Superior temporal gyrus (tissue), 1 donor: ENCODE data around the gene ISG20.

Experiments
- DNase-seq: peaks from one replicate; pipeline ENCODE4 v3.0.0-alpha.2; 2016; ENCODE audit errors: extremely low spot score

The ISG20 gene

DNA sequence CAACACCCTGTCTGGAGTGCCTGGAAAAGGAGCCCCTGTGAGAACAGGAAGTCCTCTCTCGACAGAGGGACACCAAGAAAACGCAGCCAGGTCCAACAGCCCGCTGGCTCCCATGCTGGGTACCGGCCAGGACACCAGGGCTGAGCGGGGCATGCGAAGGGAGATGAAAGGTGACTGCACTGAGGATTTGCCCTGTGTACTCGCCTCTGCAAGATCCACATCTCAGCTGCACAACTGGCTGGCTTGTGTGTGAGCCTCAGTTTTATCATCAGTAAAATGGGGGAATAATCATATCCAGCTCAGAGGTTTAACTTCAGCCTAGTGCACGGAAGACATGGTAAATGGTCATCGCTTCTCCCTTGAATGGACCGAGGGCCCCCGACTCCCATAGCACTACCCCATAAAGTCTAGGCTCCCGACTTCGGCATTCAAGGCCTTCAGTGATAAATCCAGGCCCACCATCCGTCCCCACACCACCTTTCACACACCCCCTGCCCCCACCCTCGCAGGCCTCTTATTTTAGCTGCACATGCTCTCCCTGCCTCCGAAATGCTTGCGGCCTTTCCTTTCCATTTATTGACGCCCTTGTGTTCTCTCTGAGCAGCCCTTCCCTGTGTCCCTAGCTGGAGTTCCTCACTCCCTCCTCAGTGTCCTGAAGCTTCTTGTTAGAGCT, 15.8 kb downstream of the ISG20 start:
- DNase-seq = no peak

GRCh38 chr15:88655103-88655553, 16.3 kb downstream of the ISG20 start:
- no peak for DNase-seq

GRCh38 chr15:88655800-88656488, 17.1 kb downstream of the ISG20 start:
- DNase-seq = no peak

DNA sequence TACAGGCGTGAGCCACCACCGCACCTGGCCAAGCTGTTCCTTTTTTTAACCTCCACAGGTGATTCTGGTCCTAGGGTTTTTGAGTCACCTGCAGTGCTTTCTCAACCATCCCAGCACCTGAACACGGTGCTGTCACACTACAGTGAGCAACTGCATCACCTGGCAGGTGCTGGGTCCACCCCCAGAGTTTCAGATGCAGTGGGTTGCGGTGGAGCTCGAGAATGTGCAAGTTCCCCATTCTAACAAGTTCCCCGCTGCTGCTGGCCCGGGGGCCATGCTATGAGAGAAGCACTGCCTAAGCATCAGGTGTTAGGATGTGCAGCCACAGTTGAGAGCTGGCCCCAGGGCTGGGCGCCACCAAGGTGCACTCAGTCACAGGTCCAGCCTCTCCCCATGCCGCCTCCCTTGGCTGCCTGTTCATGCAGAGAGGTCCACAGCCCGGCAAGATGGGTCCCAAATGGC, 18.0 kb downstream of the ISG20 start:
- no peak for DNase-seq

DNA sequence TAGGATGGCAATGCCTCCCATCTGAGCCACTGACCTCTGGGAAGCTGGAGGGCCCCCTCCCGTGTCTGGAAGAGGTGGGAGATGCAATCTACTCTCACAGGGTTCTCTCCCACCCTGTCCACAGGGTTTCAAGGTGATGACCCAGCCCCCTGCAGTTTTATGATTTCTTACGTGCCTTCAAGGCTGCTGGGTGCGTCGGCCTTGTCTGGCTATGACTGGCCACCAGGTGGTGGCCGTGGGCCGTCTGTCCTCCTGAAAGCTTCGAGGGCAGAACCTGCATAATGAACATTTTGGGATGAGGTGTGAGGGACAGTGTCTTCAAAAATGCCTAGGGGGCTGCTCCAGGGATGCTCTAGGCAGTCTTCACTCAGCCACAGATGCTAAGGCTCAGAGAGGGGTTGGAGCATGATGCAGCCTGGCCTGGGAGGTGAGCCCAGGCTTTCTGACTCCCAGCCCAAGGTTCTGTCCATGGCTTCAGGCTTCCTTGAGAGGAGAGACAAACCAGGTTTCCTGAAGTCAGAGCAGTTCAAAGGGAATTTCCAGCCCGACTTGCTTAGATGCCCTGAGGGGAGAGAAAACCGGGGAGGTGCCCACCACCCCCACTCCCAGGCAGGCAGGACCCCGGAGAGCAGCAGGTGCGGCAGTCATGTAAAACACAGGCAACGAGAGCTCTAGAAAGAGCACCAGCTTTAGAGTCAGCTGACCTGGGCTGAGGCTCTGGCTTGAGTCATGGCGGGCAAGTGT, 18.7 kb downstream of the ISG20 start:
- peak; percentile 73 for DNase-seq

DNA sequence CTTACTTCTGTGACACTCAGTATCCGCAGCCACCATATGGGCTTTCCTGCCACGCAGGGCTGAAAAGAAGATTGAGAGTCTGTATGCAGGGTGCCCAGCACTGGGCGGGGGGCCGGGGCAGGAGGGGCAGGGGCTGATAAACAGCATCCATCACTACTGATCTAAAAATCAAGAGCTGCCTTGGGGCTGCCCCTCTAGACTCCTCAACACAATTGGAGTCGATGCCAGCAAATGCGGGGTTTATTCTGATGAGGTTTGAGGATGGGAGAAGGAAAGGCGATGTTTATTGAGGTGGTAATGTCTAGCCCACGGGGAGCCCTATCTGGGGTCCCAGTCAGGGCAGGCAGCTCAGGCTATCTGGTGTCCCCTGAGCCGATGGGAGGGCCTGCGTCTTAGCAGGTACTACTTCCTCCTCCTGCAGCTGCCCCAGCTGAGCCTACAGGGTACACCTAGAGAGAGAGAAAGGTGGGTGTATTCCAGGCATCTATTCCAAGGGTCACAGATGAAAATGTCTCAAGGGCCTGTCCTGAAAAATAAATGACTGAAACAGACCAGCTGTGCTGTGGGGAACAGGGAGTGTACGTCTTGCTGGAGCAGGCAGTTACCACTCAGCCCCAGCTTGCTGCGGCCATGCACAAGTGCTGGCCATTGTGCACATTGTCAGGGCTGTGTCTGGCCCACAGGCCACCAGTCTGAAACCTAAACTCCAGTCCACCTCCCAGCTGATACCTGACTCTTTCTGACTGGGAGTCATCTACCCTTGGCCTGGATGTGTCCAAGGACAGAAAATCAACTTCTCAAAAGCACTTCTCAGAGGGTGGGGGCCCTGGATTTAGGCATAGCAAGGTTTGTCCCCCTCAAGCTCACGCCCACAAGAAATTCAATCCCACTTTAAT, 19.5 kb downstream of the ISG20 start:
- no peak for DNase-seq

DNA sequence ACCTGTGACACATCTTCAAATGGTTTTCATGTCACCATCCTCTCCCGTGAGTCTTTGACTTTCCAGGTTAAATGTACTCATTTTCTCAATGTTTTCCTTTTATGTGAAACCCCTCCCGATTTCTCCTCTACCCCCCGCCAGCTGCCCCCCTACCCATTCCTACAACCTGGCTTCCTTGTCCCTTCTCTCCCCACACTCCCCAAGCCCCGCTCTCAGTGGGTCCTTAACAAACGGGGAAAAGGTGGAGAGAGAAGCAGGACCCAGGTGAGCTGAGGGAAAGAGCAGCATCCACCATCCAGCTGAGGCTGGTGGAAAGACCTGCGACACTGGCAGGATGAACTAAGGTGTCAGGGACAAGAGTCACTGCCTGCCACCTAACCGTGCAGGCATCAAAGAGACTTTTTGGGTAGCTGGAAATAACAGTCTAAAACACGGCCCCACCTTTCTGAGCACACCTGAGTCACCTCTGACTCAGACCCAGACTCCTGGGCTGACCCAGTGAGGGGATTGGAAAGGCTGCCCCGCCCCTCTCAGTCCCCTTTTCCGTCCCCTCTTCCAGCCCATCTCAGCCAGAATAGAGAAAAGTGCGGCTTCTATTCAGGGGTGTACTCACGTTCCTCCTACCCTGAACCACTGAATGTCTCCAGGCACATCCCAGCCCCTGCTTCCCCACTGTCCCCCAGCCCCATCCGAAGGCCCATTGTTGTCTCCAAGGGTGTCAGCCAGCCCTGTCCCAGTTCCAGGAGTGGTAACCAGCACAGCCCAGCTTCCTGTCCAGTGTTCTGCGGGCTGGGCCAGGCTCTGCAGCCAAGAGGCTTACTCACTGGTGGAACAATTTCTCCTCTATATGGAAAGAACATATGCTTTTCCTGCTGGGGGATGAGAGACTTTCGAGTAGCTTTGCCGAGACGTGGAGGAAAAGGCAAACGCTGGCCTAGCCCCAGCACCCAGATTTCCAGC, 20.4 kb downstream of the ISG20 start:
- DNase-seq = peak; percentile 49

GRCh38 chr15:88661041-88661700, 22.4 kb downstream of the ISG20 start:
- no peak for DNase-seq

GRCh38 chr15:88661761-88662556, 23.1 kb downstream of the ISG20 start:
- DNase-seq = no peak

GRCh38 chr15:88663141-88663621, 24.4 kb downstream of the ISG20 start:
- no peak for DNase-seq

DNA sequence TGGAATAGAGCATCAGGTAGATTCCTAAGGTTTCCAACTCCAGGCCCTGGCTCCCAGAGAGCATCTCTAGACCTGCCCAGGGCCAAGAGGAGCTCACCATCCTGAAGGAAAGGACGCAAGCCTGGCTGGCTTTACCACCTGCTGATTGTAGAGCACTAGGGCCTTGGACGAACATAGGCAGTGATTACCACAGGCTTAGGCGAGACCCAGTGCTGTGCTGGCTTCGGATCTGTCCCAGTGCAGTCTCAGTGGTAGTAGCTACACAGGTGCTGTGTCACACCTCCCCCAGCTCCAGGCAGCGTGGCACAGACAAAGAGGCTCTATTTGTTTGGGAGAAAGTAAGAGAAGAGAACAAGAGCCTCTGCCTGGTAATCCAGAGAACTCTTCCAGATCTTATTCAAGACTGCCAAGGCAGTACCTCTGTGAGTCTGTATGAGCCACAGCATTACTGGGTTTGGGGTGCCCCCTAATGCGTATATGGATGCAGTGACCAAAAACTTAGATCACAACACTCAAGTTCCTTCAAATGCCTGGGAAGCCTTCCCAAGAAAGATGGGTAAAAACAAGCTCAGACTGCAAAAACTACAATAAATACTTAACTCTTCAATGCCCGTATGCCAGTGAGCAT, 25.4 kb downstream of the ISG20 start:
- DNase-seq = peak; percentile 76

- no peak for DNase-seq
These were observed 35.8 kb downstream of the ISG20 start for GRCh38 chr15:88674661-88675060.

GRCh38 chr15:88678755-88679154, 39.9 kb downstream of the ISG20 start:
- DNase-seq = no peak

- no peak for DNase-seq
These were observed 41.6 kb downstream of the ISG20 start for GRCh38 chr15:88680241-88681001.

- peak; percentile 65 for DNase-seq
These were observed 42.9 kb downstream of the ISG20 start for GRCh38 chr15:88681610-88682221.

DNA sequence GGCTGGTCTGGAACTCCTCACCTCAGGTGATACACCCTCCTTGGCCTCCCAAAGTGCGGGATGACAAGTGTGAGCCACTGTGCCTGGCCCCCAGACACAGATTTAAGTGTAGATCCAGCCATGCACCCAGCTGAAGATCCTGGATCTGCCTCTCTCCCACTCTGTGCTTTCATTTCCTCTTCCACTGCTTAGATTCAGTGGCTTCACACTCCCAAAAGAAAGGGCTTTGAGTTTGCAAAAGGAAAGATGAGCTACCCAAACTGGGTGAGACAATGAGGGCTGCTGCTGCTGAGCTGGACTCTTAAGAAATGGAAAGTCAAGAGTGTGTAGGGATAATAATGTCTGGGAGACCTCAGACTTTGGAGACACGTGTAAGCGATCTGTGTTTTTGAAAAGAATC, 45.5 kb downstream of the ISG20 start:
- no peak for DNase-seq

DNA sequence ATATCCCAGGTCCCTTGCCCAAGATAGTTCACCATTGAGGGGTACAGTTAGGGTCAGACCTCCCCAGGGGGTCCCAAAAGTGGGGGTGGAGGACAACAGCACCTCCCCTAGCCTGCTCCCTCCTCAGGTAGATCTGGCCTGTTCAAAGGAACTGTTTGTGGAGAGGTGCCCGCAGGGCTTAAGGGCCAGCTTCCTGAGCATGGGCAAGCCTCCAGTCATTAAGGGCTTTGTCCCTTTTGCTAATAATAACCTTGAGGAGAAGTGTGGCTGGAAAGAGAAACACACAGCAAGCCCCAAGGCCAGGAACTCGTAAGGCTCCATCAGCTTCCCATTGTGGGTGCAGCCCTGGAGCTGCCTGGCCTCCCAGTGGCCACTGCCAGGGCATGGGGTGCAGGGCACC, 47.4 kb downstream of the ISG20 start:
- no peak for DNase-seq
